BE2C (cell line): ENCODE results near the gene USH2A.

Experiments used
- DNase-seq: peaks from one replicate; pipeline ENCODE4 v3.0.0-alpha.2; 2020
- H3K27me3 ChIP-seq: fragments of 250-450 bp; sonication (Bioruptor Pico); 2 replicates; pipeline ENCODE4 v1.5.1; 2020; ENCODE audit warnings: mild to moderate bottlenecking
- H3K36me3 ChIP-seq: fragments of 250-450 bp; sonication (Bioruptor Pico); 2 replicates; pipeline ENCODE4 v1.5.1; 2020; ENCODE audit warnings: mild to moderate bottlenecking
- H3K4me1 ChIP-seq: fragments of 250-450 bp; sonication (Bioruptor Pico); 2 replicates; pipeline ENCODE4 v1.5.1; 2020
- H3K4me3 ChIP-seq: 2 replicates; pipeline ENCODE4 v1.5.1; 2011; ENCODE audit warnings: low read depth, low read length
- H3K9me3 ChIP-seq: fragments of 250-450 bp; sonication (Bioruptor Pico); 2 replicates; pipeline ENCODE4 v1.5.1; 2020
- CTCF ChIP-seq: IDR thresholded peaks from 2 replicates; pipeline ENCODE4 v1.5.1; 2012; ENCODE audit warnings: mild to moderate bottlenecking, low read depth, low read length

The USH2A gene

DNA sequence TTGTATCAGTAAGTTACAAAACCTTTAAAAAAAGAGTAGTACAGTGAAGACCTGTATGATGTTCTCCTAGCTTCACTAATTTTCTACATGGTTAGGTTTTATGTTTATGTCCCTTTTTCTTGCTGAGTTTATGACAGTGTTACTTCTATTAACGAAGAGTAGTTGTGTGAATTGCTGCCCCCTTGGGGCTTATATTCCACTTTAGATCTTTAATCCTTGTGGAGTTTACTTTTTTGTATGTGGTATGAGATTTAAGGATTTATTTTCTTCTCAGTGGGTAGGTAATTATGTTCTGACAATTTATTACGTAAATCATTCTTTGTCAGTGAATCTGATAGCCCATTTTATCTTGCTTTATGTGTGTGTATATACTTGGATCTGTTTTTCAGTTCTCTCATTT, 841.4 kb downstream of the USH2A start:
- no peaks in the 10 kb centered on the region for H3K4me1 ChIP-seq
- no peaks in the 10 kb centered on the region for H3K27me3 ChIP-seq
- no peak for DNase-seq
- H3K36me3 ChIP-seq = peaks cover 46% of the 10 kb centered on the region
- no peaks in the 10 kb centered on the region for H3K9me3 ChIP-seq
- H3K4me3 ChIP-seq = no peak overlapping the region
- TF ChIP-seq CTCF = no peak
